Measurements from ENCODE around the gene LSM14B. TPM values are rescaled to one million over a fixed set of nuclear protein-coding genes. Genes with fewer than 3 reads are reported as not detected.

The LSM14B gene
- total RNA-seq, 6 experiments from 2014 or later: 9.5 to 19.8 (median 14.2) TPM

DNA sequence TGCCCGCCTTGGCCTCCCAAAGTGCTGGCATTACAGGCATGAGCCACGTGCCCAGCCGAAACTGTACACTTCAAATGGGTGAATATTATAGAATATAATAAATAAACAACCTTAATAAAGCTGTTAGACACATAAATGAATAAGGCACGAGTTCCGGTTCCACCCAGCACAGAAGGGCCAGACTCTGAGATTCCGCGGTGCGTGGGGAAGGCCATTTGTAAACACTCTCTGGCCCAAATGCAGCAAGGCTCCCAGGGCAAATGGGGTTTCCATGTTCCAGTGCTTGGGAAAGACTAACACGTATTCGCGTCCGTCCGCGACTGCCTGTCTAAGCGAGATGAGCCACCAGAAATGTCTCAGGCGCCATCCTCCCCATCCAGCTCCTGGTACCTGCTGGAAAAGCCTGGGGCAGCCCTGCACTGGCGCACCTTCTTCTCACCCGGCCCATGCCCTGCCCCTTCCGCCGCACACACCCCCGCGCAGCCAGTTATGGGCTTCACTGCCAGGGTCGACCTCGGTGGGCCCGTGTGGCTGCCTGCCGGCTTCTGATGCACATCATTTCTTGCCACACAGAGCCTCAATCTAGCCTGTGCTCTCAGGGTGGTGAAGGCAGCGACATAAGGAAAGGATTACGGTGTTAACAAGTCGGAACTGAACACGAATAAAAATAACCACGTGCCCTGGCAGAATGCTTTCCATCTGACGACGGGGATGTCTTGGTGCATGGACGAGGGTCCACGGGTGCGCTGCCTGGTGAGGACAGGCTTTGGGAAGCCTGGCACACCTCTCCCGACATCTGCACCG is 5.5 kb upstream of the LSM14B start:
- Histone ChIP-seq H3K4me3 (no peak overlapping the region), H3K36me3 (no peaks in the 10 kb centered on the region), H3K9me3 (no peaks in the 10 kb centered on the region), H3K27ac (no peak overlapping the region), H3K27me3 (no peaks in the 10 kb centered on the region), H3K4me1 (no peaks in the 10 kb centered on the region)
- ATAC-seq (no peak), DNase-seq (no peak)
- TF ChIP-seq, protein P1, sequence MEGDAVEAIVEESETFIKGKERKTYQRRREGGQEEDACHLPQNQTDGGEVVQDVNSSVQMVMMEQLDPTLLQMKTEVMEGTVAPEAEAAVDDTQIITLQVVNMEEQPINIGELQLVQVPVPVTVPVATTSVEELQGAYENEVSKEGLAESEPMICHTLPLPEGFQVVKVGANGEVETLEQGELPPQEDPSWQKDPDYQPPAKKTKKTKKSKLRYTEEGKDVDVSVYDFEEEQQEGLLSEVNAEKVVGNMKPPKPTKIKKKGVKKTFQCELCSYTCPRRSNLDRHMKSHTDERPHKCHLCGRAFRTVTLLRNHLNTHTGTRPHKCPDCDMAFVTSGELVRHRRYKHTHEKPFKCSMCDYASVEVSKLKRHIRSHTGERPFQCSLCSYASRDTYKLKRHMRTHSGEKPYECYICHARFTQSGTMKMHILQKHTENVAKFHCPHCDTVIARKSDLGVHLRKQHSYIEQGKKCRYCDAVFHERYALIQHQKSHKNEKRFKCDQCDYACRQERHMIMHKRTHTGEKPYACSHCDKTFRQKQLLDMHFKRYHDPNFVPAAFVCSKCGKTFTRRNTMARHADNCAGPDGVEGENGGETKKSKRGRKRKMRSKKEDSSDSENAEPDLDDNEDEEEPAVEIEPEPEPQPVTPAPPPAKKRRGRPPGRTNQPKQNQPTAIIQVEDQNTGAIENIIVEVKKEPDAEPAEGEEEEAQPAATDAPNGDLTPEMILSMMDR (IDR thresholded peaks at IDR 0.05): no peak
- no peak for TF ChIP-seq POLR2A (IDR thresholded peaks at IDR 0.05)
- 82% methylated on average over 10 of the region's 38 CpGs for WGBS (ENCODE audit: insufficient coverage, low coverage, low lambda C conversion rate, missing lambda C conversion rate)
- intact Hi-C loops (cut with DNase I): no loop called here

DNA sequence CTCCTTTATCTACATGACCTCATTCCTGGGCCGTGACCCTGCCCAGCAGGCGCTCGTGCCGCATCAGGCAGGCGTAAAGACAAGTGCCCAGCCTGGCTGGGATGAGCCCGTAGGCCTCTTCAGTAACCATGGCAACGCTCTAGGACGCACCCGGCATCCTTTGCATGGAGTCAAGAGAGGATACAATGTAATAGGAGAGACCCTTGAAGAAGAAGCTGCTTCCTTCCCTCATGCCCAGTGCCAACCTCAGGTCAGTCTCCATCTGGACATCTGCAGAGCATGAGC is 5.0 kb upstream of the LSM14B start:
- ATAC-seq (no peak), DNase-seq (no peak)
- TF ChIP-seq, protein P1 (IDR thresholded peaks at IDR 0.05): no peak
- no peak for TF ChIP-seq POLR2A (IDR thresholded peaks at IDR 0.05)
- no CpG with 5 or more reads among the region's 9 CpGs for WGBS (ENCODE audit: insufficient coverage, low coverage, low lambda C conversion rate, missing lambda C conversion rate)
- Histone ChIP-seq H3K27ac (no peak overlapping the region), H3K4me1 (no peaks in the 10 kb centered on the region), H3K36me3 (no peaks in the 10 kb centered on the region), H3K4me3 (no peak overlapping the region), H3K9me3 (no peaks in the 10 kb centered on the region), H3K27me3 (no peaks in the 10 kb centered on the region)
- intact Hi-C loops (cut with DNase I): no loop called here

GRCh38 chr20:62117658-62118057 is 4.6 kb upstream of the LSM14B start:
- no peaks in the 10 kb centered on the region for H3K27me3 ChIP-seq
- 29% methylated on average over 8 of the region's 15 CpGs for WGBS (ENCODE audit: insufficient coverage, low coverage, low lambda C conversion rate, missing lambda C conversion rate)

DNA sequence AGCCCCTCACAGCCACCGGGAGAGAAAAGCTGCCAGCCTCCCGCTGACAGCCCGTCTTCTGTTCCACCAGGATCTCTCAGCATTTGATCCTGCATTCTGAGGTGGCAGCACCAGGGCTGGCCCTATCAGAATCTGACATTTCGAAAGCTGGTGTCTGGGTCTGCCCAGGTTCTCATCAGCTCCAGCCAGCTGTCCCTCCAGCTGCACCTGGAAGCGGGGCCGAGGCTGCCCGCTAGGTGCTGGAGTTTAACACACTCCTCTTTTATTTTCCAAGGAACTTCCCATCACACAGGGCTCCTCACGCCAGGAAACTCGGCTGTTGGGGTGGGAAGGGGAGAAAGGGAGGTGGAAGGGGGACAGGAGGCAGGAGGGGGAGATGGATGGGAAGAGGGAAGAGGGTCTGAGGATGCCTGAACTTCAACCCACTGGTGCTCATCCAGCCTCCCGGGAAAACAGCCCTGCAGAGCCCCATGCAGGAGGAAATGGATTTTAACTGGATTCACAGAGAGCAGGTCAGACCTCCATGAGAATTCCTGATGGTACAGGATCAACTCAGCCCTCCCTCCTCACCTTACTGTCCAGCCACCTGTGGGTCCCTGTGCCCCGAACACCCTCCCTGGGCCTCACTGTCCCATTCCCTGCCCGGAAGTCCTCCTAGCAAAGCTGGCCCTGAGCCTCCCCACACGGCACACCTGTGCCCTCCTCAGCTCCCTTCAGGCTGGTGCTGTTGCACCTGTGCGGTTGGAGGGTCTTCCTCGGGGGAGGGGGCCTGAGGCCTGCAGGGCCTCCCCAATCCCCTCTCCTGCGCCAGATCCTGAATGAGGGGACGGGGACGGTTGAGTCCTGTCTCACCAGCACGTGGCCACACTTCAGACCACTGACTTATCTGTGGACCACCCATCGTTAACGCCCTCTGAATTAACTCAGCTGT is 3.9 kb upstream of the LSM14B start:
- H3K4me3 ChIP-seq: no peak overlapping the region
- intact Hi-C loops (cut with DNase I): no loop called here
- TF ChIP-seq, protein P1 (IDR thresholded peaks at IDR 0.05): no peak
- no peak for TF ChIP-seq POLR2A (IDR thresholded peaks at IDR 0.05)
- DNase-seq: no peak
- ATAC-seq: no peak
- no peaks in the 10 kb centered on the region for H3K27me3 ChIP-seq
- peaks cover 0 to 3% (median under 1%) of the 10 kb centered on the region in 4 donors for H3K4me1 ChIP-seq
- WGBS (ENCODE audit: insufficient coverage, low coverage, low lambda C conversion rate, missing lambda C conversion rate): 61% methylated on average over 6 of the region's 21 CpGs
- no peak overlapping the region for H3K27ac ChIP-seq
- no peaks in the 10 kb centered on the region for H3K36me3 ChIP-seq
- no peaks in the 10 kb centered on the region for H3K9me3 ChIP-seq

More at GRCh38 chr20:62117658-62118057, 4.6 kb upstream of the LSM14B start:
- intact Hi-C loops (cut with DNase I): no loop called here
- ATAC-seq (no peak), DNase-seq (no peak)
- H3K27ac ChIP-seq: no peak overlapping the region
- H3K4me3 ChIP-seq: no peak overlapping the region
- H3K4me1 ChIP-seq: no peaks in the 10 kb centered on the region
- H3K36me3 ChIP-seq: no peaks in the 10 kb centered on the region
- H3K9me3 ChIP-seq: no peaks in the 10 kb centered on the region
- TF ChIP-seq, protein P1 (IDR thresholded peaks at IDR 0.05): no peak
- TF ChIP-seq POLR2A (IDR thresholded peaks at IDR 0.05): no peak

Measured in right lobe of liver (tissue), 6 donors.